NCI-H345 (cell line): ENCODE data around the gene ACOT12.
"Not testable (repeated sequence)": the region's sequence is repeated elsewhere in the genome, so short reads cannot be mapped to it uniquely, and the experiment has no call there.

ENCODE experiments used
- DNase-seq: peaks from one replicate; lab custom pipeline; 2025; lab: John Stamatoyannopoulos, UW

Gene ACOT12

GRCh38 chr5:81338213-81338612 lies 55.7 kb downstream of the ACOT12 start:
- not testable (repeated sequence) for DNase-seq

GRCh38 chr5:81337803-81338202 lies 56.1 kb downstream of the ACOT12 start:
- no peak for DNase-seq

GRCh38 chr5:81336556-81336955 lies 57.4 kb downstream of the ACOT12 start:
- no peak for DNase-seq

GRCh38 chr5:81335946-81336345 lies 58.0 kb downstream of the ACOT12 start:
- no peak for DNase-seq

GRCh38 chr5:81334304-81335061 lies 59.5 kb downstream of the ACOT12 start:
- DNase-seq: no peak

GRCh38 chr5:81326554-81326953 lies 67.4 kb downstream of the ACOT12 start:
- no peak for DNase-seq

GRCh38 chr5:81317536-81317935 lies 76.4 kb downstream of the ACOT12 start:
- no peak for DNase-seq

- DNase-seq: no peak
Observed at GRCh38 chr5:81316571-81316970, 77.4 kb downstream of the ACOT12 start.

GRCh38 chr5:81315830-81316229 lies 78.1 kb downstream of the ACOT12 start:
- DNase-seq: no peak

- DNase-seq: no peak
Observed at GRCh38 chr5:81315336-81315735, 78.6 kb downstream of the ACOT12 start.

- no peak for DNase-seq
Observed at GRCh38 chr5:81314581-81314980, 79.4 kb downstream of the ACOT12 start.

- DNase-seq: no peak
Observed at GRCh38 chr5:81313686-81314085, 80.2 kb downstream of the ACOT12 start.

- no peak for DNase-seq
Observed at GRCh38 chr5:81313278-81313677, 80.7 kb downstream of the ACOT12 start.

GRCh38 chr5:81310402-81311063 lies 83.4 kb downstream of the ACOT12 start:
- DNase-seq: no peak

- DNase-seq: no peak
Observed at GRCh38 chr5:81308836-81309235, 85.1 kb downstream of the ACOT12 start.

GRCh38 chr5:81305785-81306184 lies 88.1 kb downstream of the ACOT12 start:
- DNase-seq: no peak

GRCh38 chr5:81303563-81303962 lies 90.4 kb downstream of the ACOT12 start:
- DNase-seq: no peak

- no peak for DNase-seq
Observed at GRCh38 chr5:81302596-81302995, 91.3 kb downstream of the ACOT12 start.

- peak; percentile 92 for DNase-seq
Observed at GRCh38 chr5:81301271-81302015, 92.5 kb downstream of the ACOT12 start, which contains the start of gene ZCCHC9. ZCCHC9 (plus strand) TSS chr5:81301587; CDS start chr5:81304758, 3,171 bp downstream.

- DNase-seq: no peak
Observed at GRCh38 chr5:81300921-81301270, 93.0 kb downstream of the ACOT12 start.

- no peak for DNase-seq
Observed at GRCh38 chr5:81297531-81297930, 96.4 kb downstream of the ACOT12 start.

GRCh38 chr5:81294021-81294420 lies 99.9 kb downstream of the ACOT12 start:
- not testable (repeated sequence) for DNase-seq

- no peak for DNase-seq
Observed at GRCh38 chr5:81292130-81292529, 101.8 kb downstream of the ACOT12 start.
